ENCODE measurements around the gene PTPRK. TPM values are rescaled to one million over a fixed set of nuclear protein-coding genes. Genes with fewer than 3 reads are reported as not detected.
A peak's percentile ranks its signal among the peaks of the same experiment; 100 is the strongest.

PTPRK gene
- total and polyA plus RNA-seq, 2 donors = 9.3 to 26.8 TPM

DNA sequence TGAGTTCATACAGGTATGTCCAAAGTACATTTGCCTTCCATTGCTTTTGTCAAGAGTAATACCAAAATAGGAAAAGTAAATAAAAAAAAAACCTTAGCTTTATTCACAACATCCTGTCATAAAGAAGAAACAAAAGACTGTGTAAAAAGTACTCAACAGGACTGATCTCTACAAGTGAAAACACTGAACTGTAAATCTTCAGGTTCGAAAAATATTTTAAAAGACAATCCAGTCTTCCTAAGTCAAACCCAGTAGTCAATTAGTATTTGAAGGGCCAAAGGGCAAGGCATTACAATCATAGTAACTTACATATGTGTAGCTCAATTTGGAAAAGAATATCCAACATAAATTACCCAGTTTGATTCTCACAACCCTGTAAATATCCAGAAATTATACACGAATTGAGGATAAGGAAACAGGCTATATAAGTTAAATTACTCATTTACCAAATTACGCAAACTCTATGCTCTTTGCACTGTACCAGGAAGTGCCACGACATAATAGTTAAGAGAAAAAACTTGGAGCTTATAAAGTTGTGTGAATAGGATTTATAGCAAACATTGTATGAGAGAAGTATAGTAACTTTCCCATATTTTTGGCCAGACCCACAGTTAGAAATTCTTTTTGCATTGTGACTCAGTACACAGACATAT, 21.2 kb downstream of the PTPRK start:
- 82% methylated on average over 4 of the region's 4 CpGs for WGBS
- H3K9me3 ChIP-seq (ENCODE audit: control insufficient read depth in 2 of 2, insufficient read depth in 1 of 2, low read length in 1 of 2) = no peaks in the 10 kb centered on the region
- H3K27ac ChIP-seq (ENCODE audit: low read depth in 1 of 2, low read length in 1 of 2) = no peak overlapping the region
- H3K36me3 ChIP-seq (ENCODE audit: control insufficient read depth in 2 of 2, insufficient read depth in 2 of 2, low read length in 1 of 2) = no peaks in the 10 kb centered on the region
- H3K27me3 ChIP-seq (ENCODE audit: control insufficient read depth in 2 of 2, insufficient read depth in 1 of 2, low read length in 1 of 2) = no peaks in the 10 kb centered on the region
- H3K4me3 ChIP-seq (ENCODE audit: low read length in 2 of 2) = no peak overlapping the region
- no peak for DNase-seq (ENCODE audit: low read depth in 6 of 9, low spot score in 9 of 9)
- no peaks in the 10 kb centered on the region for H3K4me1 ChIP-seq (ENCODE audit: control insufficient read depth in 2 of 2, insufficient read depth in 2 of 2, low read length in 2 of 2)

DNA sequence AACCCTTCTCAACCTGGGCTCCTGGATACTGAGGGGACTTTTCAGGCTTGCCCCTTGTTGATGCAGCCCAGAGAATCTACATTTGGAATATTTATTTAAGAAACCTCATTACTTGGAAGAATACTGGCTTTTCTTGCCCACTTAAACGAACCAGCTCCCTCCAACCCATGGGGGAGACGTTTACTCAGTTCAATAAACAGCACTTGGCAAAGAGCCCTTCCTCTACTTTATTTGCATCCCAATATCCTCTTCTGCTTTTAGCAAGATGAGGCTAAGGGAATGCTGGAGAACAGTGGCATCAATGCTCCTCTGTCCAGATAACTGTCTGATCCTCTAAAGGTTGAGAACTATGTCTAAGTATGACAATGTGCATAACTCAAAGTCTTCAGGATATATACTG, 22.2 kb downstream of the PTPRK start:
- Histone ChIP-seq H3K4me1 (ENCODE audit: control insufficient read depth in 2 of 2, insufficient read depth in 2 of 2, low read length in 2 of 2) (no peaks in the 10 kb centered on the region), H3K9me3 (ENCODE audit: control insufficient read depth in 2 of 2, insufficient read depth in 1 of 2, low read length in 1 of 2) (no peaks in the 10 kb centered on the region), H3K27me3 (ENCODE audit: control insufficient read depth in 2 of 2, insufficient read depth in 1 of 2, low read length in 1 of 2) (no peaks in the 10 kb centered on the region), H3K4me3 (ENCODE audit: low read length in 2 of 2) (no peak overlapping the region), H3K36me3 (ENCODE audit: control insufficient read depth in 2 of 2, insufficient read depth in 2 of 2, low read length in 1 of 2) (peaks cover 0 to 3% of the 10 kb centered on the region in 2 donors), H3K27ac (ENCODE audit: low read depth in 1 of 2, low read length in 1 of 2) (no peak overlapping the region)
- 73% methylated on average over 2 of the region's 2 CpGs for WGBS
- no peak for DNase-seq (ENCODE audit: low read depth in 6 of 9, low spot score in 9 of 9)

DNA sequence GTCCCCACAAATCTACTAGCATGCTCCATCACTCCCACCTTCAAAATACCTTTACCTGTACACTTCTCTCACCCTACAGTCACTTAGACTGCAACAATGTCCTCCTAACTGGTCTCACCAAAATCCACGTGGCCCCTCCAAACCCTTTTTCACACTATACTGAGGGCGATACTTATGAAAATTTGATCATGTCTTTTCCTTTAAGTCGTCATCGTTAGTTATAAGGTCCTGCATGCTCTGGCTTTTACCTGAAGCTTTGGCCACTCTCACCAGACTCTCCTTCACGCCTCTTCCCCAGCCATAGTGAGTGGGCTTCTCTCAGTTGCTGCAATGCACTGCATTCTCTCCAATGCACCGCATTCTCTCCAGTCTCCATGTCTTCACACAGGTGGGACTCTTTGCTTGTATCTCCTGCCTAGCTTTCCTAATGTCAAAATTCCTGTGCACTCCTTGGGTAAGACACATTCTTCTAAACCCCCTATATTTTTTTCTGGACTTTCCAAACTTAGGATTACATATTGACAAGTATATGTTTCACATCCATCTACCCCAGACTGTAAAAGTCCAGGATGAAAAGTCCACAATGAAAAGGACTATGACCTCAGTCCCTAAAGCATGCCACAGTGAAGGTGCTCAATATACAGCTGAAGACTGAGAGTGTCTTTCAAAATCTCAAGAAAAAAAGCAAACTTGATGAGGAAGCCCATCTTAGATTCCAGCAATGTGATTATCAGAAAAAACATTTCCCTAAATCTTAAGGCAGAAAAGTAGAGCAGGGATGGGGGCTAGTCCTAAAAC, 24.7 kb downstream of the PTPRK start:
- no peak overlapping the region for H3K4me3 ChIP-seq (ENCODE audit: low read length in 2 of 2)
- H3K27ac ChIP-seq (ENCODE audit: low read depth in 1 of 2, low read length in 1 of 2) = no peak overlapping the region
- no peak for DNase-seq (ENCODE audit: low read depth in 6 of 9, low spot score in 9 of 9)
- 98% methylated on average over 6 of the region's 6 CpGs for WGBS
- no peaks in the 10 kb centered on the region for H3K4me1 ChIP-seq (ENCODE audit: control insufficient read depth in 2 of 2, insufficient read depth in 2 of 2, low read length in 2 of 2)
- no peaks in the 10 kb centered on the region for H3K9me3 ChIP-seq (ENCODE audit: control insufficient read depth in 2 of 2, insufficient read depth in 1 of 2, low read length in 1 of 2)
- peaks cover 0 to 3% of the 10 kb centered on the region in 2 donors for H3K36me3 ChIP-seq (ENCODE audit: control insufficient read depth in 2 of 2, insufficient read depth in 2 of 2, low read length in 1 of 2)
- no peaks in the 10 kb centered on the region for H3K27me3 ChIP-seq (ENCODE audit: control insufficient read depth in 2 of 2, insufficient read depth in 1 of 2, low read length in 1 of 2)

DNA sequence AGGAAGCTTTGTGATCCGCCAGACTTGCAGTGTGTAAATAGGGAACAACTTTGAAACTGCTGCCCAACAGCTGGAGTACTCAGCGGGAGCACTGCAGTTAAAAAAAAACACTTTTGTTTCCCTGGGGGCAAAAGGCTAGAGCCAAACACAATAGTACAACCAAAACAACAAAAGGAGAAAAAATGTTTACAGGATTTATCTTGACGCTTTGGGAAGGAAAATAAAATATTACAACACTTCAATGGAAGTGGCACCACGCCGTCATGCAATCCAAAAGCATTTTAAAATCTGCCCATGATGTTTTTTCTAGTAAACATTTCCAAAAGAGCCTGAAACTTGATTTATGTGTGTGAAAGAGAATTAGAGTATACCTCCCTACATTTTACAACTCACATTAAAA, 26.0 kb downstream of the PTPRK start:
- Histone ChIP-seq H3K4me3 (ENCODE audit: low read length in 2 of 2) (no peak overlapping the region), H3K27me3 (ENCODE audit: control insufficient read depth in 2 of 2, insufficient read depth in 1 of 2, low read length in 1 of 2) (no peaks in the 10 kb centered on the region), H3K4me1 (ENCODE audit: control insufficient read depth in 2 of 2, insufficient read depth in 2 of 2, low read length in 2 of 2) (no peaks in the 10 kb centered on the region), H3K9me3 (ENCODE audit: control insufficient read depth in 2 of 2, insufficient read depth in 1 of 2, low read length in 1 of 2) (no peaks in the 10 kb centered on the region), H3K27ac (ENCODE audit: low read depth in 1 of 2, low read length in 1 of 2) (no peak overlapping the region), H3K36me3 (ENCODE audit: control insufficient read depth in 2 of 2, insufficient read depth in 2 of 2, low read length in 1 of 2) (peaks cover 0 to 5% of the 10 kb centered on the region in 2 donors)
- WGBS = 93% methylated on average over 5 of the region's 5 CpGs
- no peak for DNase-seq (ENCODE audit: low read depth in 6 of 9, low spot score in 9 of 9)

DNA sequence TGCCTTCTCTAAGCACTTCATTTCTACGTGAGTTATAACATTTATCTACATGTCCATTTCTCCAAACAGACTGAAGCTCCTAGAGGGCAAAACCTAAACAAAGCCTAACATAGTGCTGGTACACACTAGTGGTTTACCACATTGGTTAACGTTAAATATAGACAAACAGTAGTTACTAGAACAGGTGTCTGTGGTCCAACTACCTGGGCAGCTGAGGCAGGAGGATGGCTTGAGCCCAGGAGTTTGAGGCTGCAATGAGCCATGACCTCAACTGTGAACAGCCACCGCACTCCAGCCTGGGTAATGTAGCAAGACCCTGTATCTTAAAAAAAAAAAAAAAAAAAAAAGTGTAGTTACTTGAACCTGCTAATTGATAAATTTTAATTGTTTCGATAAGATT, 26.5 kb downstream of the PTPRK start:
- H3K27ac ChIP-seq (ENCODE audit: low read depth in 1 of 2, low read length in 1 of 2) = no peak overlapping the region
- no peak overlapping the region for H3K4me3 ChIP-seq (ENCODE audit: low read length in 2 of 2)
- H3K27me3 ChIP-seq (ENCODE audit: control insufficient read depth in 2 of 2, insufficient read depth in 1 of 2, low read length in 1 of 2) = no peaks in the 10 kb centered on the region
- no peaks in the 10 kb centered on the region for H3K4me1 ChIP-seq (ENCODE audit: control insufficient read depth in 2 of 2, insufficient read depth in 2 of 2, low read length in 2 of 2)
- H3K9me3 ChIP-seq (ENCODE audit: control insufficient read depth in 2 of 2, insufficient read depth in 1 of 2, low read length in 1 of 2) = no peaks in the 10 kb centered on the region
- H3K36me3 ChIP-seq (ENCODE audit: control insufficient read depth in 2 of 2, insufficient read depth in 2 of 2, low read length in 1 of 2) = peaks cover 0 to 5% of the 10 kb centered on the region in 2 donors
- DNase-seq (ENCODE audit: low read depth in 6 of 9, low spot score in 9 of 9) = no peak
- WGBS = 57% methylated on average over 4 of the region's 4 CpGs

DNA sequence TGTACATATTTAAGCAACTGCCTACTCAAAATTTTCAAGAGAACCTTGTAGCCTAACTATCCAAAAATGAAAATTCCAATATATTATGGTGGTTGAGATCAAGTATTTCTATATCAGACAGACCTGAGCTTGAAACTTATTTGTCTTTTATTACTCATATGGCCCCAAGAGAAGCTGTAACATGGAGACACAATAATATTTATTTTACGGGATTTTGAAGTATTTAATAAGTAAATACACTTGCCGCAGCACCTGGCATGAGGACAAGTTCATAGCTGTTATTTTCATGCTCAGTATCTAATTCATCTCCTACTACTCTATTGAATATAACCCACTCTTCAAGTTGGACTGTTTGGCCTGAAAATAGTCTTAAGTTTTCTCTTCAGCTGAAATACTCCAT, 28.0 kb downstream of the PTPRK start:
- DNase-seq (ENCODE audit: low read depth in 6 of 9, low spot score in 9 of 9) = no peak
- Histone ChIP-seq H3K27ac (ENCODE audit: low read depth in 1 of 2, low read length in 1 of 2) (no peak overlapping the region), H3K9me3 (ENCODE audit: control insufficient read depth in 2 of 2, insufficient read depth in 1 of 2, low read length in 1 of 2) (no peaks in the 10 kb centered on the region), H3K4me1 (ENCODE audit: control insufficient read depth in 2 of 2, insufficient read depth in 2 of 2, low read length in 2 of 2) (peaks cover 0 to under 1% of the 10 kb centered on the region in 2 donors), H3K4me3 (ENCODE audit: low read length in 2 of 2) (no peak overlapping the region), H3K27me3 (ENCODE audit: control insufficient read depth in 2 of 2, insufficient read depth in 1 of 2, low read length in 1 of 2) (no peaks in the 10 kb centered on the region), H3K36me3 (ENCODE audit: control insufficient read depth in 2 of 2, insufficient read depth in 2 of 2, low read length in 1 of 2) (peaks cover 0 to 5% of the 10 kb centered on the region in 2 donors)
- WGBS = 96% methylated on average over 2 of the region's 2 CpGs

DNA sequence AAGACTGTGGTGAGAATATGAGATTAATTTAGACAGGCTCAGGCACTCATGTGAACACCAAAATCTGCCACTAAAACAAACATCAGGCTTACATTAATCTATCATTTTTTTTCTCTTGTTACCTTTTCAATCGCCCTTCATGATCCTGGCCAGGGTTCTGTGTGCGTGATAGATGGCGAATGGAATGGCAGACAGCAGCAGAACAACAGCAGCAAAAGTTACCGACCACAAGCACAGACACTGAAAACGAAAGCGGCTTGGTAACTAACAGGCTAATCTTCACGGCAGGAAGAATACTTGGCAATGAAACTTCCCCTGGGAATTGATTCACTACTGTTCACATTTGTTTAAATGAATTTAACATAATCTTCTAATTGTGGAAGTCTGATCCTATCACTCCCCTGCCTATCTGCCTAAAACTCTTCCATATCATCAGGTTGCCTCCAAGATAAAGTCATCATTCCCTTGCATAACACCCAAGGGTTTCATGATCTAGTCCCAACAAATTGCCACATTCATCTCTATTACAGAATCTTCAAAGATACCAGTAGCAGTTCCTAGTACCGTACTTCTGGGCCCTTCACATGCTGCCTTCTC, 28.7 kb downstream of the PTPRK start:
- peak in 2 of 9 donors; percentile 15 to 55 for DNase-seq (ENCODE audit: low read depth in 6 of 9, low spot score in 9 of 9)
- peak overlapping the region in 1 of 2 donors; percentile 4 for H3K27ac ChIP-seq (ENCODE audit: low read depth in 1 of 2, low read length in 1 of 2)
- peaks cover 0 to 5% of the 10 kb centered on the region in 2 donors for H3K36me3 ChIP-seq (ENCODE audit: control insufficient read depth in 2 of 2, insufficient read depth in 2 of 2, low read length in 1 of 2)
- H3K27me3 ChIP-seq (ENCODE audit: control insufficient read depth in 2 of 2, insufficient read depth in 1 of 2, low read length in 1 of 2) = no peaks in the 10 kb centered on the region
- H3K4me1 ChIP-seq (ENCODE audit: control insufficient read depth in 2 of 2, insufficient read depth in 2 of 2, low read length in 2 of 2) = peaks cover 3 to 5% of the 10 kb centered on the region in 2 donors
- H3K9me3 ChIP-seq (ENCODE audit: control insufficient read depth in 2 of 2, insufficient read depth in 1 of 2, low read length in 1 of 2) = no peaks in the 10 kb centered on the region
- 63% methylated on average over 8 of the region's 8 CpGs for WGBS
- H3K4me3 ChIP-seq (ENCODE audit: low read length in 2 of 2) = peak overlapping the region in 1 of 2 donors; percentile 1

DNA sequence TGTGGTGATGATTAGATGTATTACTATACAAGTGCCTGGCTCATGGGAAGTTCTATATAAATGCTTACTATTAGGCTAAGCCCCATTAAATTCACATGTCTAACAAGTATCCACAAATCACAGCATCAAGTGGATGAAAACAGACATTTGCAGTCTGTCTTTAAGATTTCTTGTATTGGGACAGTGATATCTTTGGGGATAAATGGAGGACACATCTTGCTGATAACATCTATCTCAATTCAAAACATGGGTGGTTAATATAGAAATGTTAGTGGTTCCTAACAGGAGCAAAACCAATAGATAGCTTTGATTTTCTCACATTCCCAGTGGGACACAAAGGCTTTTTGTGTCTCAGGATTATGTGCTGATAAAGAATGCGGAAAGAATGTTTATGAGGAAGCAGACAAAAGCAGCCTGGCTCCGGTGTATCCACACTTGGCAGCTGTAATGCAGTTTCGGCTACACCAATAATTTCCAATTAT, 29.3 kb downstream of the PTPRK start:
- H3K27ac ChIP-seq (ENCODE audit: low read depth in 1 of 2, low read length in 1 of 2) = no peak overlapping the region
- no peak for DNase-seq (ENCODE audit: low read depth in 6 of 9, low spot score in 9 of 9)
- no peaks in the 10 kb centered on the region for H3K27me3 ChIP-seq (ENCODE audit: control insufficient read depth in 2 of 2, insufficient read depth in 1 of 2, low read length in 1 of 2)
- peaks cover 0 to 5% of the 10 kb centered on the region in 2 donors for H3K36me3 ChIP-seq (ENCODE audit: control insufficient read depth in 2 of 2, insufficient read depth in 2 of 2, low read length in 1 of 2)
- H3K4me3 ChIP-seq (ENCODE audit: low read length in 2 of 2) = no peak overlapping the region
- WGBS = 91% methylated on average over 3 of the region's 3 CpGs
- H3K4me1 ChIP-seq (ENCODE audit: control insufficient read depth in 2 of 2, insufficient read depth in 2 of 2, low read length in 2 of 2) = peaks cover 3 to 5% of the 10 kb centered on the region in 2 donors
- H3K9me3 ChIP-seq (ENCODE audit: control insufficient read depth in 2 of 2, insufficient read depth in 1 of 2, low read length in 1 of 2) = no peaks in the 10 kb centered on the region

DNA sequence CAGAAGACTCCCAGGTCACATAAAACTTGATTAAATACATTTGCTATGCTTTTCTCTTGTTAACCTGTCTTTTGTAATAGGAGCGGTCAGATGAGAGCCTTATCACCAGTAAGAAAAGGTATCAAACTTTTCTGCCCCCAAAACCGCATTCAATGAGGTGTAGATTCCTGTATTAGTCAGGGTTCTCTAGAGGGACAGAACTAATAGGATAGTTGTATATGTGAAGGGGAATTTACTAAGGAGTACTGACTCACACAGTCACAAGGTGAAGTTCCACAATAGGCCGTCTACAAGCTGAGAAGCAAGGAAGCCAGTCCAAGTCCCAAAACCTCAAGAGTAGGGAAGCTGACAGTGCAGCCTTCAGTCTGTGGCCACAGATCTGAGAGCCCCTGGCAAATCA, 32.7 kb downstream of the PTPRK start:
- DNase-seq (ENCODE audit: low read depth in 6 of 9, low spot score in 9 of 9) = no peak
- Histone ChIP-seq H3K4me1 (ENCODE audit: control insufficient read depth in 2 of 2, insufficient read depth in 2 of 2, low read length in 2 of 2) (peaks cover 3 to 5% of the 10 kb centered on the region in 2 donors), H3K4me3 (ENCODE audit: low read length in 2 of 2) (no peak overlapping the region), H3K27ac (ENCODE audit: low read depth in 1 of 2, low read length in 1 of 2) (no peak overlapping the region), H3K27me3 (ENCODE audit: control insufficient read depth in 2 of 2, insufficient read depth in 1 of 2, low read length in 1 of 2) (no peaks in the 10 kb centered on the region), H3K36me3 (ENCODE audit: control insufficient read depth in 2 of 2, insufficient read depth in 2 of 2, low read length in 1 of 2) (peaks cover 0 to 2% of the 10 kb centered on the region in 2 donors), H3K9me3 (ENCODE audit: control insufficient read depth in 2 of 2, insufficient read depth in 1 of 2, low read length in 1 of 2) (no peaks in the 10 kb centered on the region)
- WGBS = 96% methylated on average over 3 of the region's 3 CpGs

Data from thymus (tissue), 11 donors.